HCT116 (cell line): ENCODE measurements around the gene NENF. TPM values are rescaled to one million over a fixed set of nuclear protein-coding genes. Genes with fewer than 3 reads are reported as not detected.

Experiments
- ATAC-seq: fragments of 200-7000 bp; cut with Tn5 transposase; 2 replicates; pipeline ENCODE4 v1.9.1; 2020; ENCODE audit warnings: mild to moderate bottlenecking, moderate library complexity
- BruUV-seq: library from RNA; stranded (reverse); fragments of 400-500 nt; replicated peaks from 2 replicates; lab custom pipeline; 2021; lab: Mats Ljungman, UMichigan
- CTCF ChIA-PET: fragments of 300-600 bp; sonication (Branson Sonifier 250); formaldehyde crosslinking; loops from one replicate; lab custom pipeline; 2021; ENCODE audit warnings: antibody characterized with exemption; lab: Charles Lee
- POLR2A ChIA-PET: fragments of 300-600, 350-600 bp; sonication (Branson Sonifier 250); formaldehyde crosslinking; loops from one replicate; lab custom pipeline; 2021; ENCODE audit warnings: antibody characterized with exemption; lab: Charles Lee
- RAD21 ChIA-PET, 2 experiments: fragments of 300-600 bp; sonication (Branson Sonifier 250); formaldehyde crosslinking; loops; one replicate each; lab custom pipeline; 2023; ENCODE audit warnings: low total read pairs in 2 of 2; ENCODE audit not compliant: uncharacterized antibody in 2 of 2, unreplicated experiment in 2 of 2, low non-redundant PET in 1 of 2; lab: Charles Lee
- DNase-seq: peaks from one replicate; pipeline ENCODE4 v3.0.0-alpha.2; 2010; ENCODE audit warnings: low read depth, low spot score
- H2AFZ ChIP-seq: fragments of 200-600 bp; shearing (Covaris generic), sonication (generic); 2 replicates; pipeline ENCODE4 v1.6.1; 2017; ENCODE audit warnings: low read depth, mixed run types, mixed read lengths, antibody characterized with exemption, low read length; ENCODE audit not compliant: poor library complexity, severe bottlenecking
- H3K27ac ChIP-seq: 2 replicates; pipeline ENCODE4 v1.5.1; 2012; ENCODE audit warnings: low read depth, low read length
- H3K27me3 ChIP-seq: fragments of 200-600 bp; sonication (generic); 2 replicates; pipeline ENCODE4 v1.6.1; 2016; ENCODE audit warnings: mixed run types, low read length, mixed read lengths; ENCODE audit not compliant: insufficient read depth
- H3K36me3 ChIP-seq, 2 experiments: fragments of 200-500 bp in 1 of 2; fragments of 200-600 bp in 1 of 2; sonication (Bioruptor generic) in 1 of 2; sonication (generic) in 1 of 2; 2 replicates each; pipeline versions ENCODE4 v1.5.1 to v1.6.1; 2014 to 2016; ENCODE audit warnings: low read length in 2 of 2, inconsistent platforms in 1 of 2, mixed read lengths in 1 of 2, mixed run types in 1 of 2; ENCODE audit not compliant: insufficient read depth in 2 of 2, control insufficient read depth in 1 of 2
- H3K4me1 ChIP-seq, 2 experiments: fragments of 200-600 bp in 1 of 2; sonication (generic) in 1 of 2; 2 replicates each; pipeline versions ENCODE4 v1.5.1 to v1.6.1; 2012 to 2017; ENCODE audit warnings: low read length in 2 of 2, inconsistent platforms in 1 of 2, mild to moderate bottlenecking in 1 of 2, mixed read lengths in 1 of 2, mixed run types in 1 of 2, moderate library complexity in 1 of 2; ENCODE audit not compliant: insufficient read depth in 2 of 2, control insufficient read depth in 1 of 2
- H3K4me2 ChIP-seq: fragments of 200-600 bp; sonication (generic); 2 replicates; pipeline ENCODE4 v1.6.1; 2017; ENCODE audit warnings: mixed run types, low read length, mixed read lengths
- H3K4me3 ChIP-seq, 2 experiments: fragments of 200-600 bp in 1 of 2; sonication (generic) in 1 of 2; replicated peaks in 1 of 2; 2 replicates each; pipeline ENCODE4 v1.5.1; 2011 to 2016; ENCODE audit warnings: low read length in 2 of 2, control low read depth in 1 of 2, low read depth in 1 of 2, mild to moderate bottlenecking in 1 of 2, mixed read lengths in 1 of 2, mixed run types in 1 of 2
- H3K79me2 ChIP-seq: fragments of 200-600 bp; sonication (generic); 2 replicates; pipeline ENCODE4 v1.6.1; 2017; ENCODE audit warnings: mild to moderate bottlenecking, mixed run types, low read length, moderate library complexity, mixed read lengths; ENCODE audit not compliant: insufficient read depth
- H3K9ac ChIP-seq: fragments of 200-600 bp; sonication (generic); 2 replicates; pipeline ENCODE4 v1.6.1; 2016; ENCODE audit warnings: low read length, mixed read lengths
- H3K9me2 ChIP-seq: fragments of 200-600 bp; sonication (generic), shearing (Covaris generic); 2 replicates; pipeline ENCODE4 v1.6.1; 2017; ENCODE audit warnings: mixed run types, mild to moderate bottlenecking, moderate library complexity; ENCODE audit not compliant: insufficient read depth
- H3K9me3 ChIP-seq, 2 experiments: fragments of 200-500 bp in 1 of 2; fragments of 200-600 bp in 1 of 2; sonication (Bioruptor generic) in 1 of 2; sonication (generic) in 1 of 2; 2 replicates each; pipeline ENCODE4 v1.6.1; 2014 to 2017; ENCODE audit warnings: low read length in 2 of 2, mixed read lengths in 2 of 2, inconsistent platforms in 1 of 2, low read depth in 1 of 2, mild to moderate bottlenecking in 1 of 2, mixed run types in 1 of 2, moderate library complexity in 1 of 2; ENCODE audit not compliant: control insufficient read depth in 1 of 2, insufficient read depth in 1 of 2
- H4K20me1 ChIP-seq: fragments of 200-600 bp; sonication (generic), shearing (Covaris generic); 2 replicates; pipeline ENCODE4 v1.6.1; 2017; ENCODE audit warnings: mixed run types, mild to moderate bottlenecking, moderate library complexity; ENCODE audit not compliant: insufficient read depth
- CBX3 ChIP-seq: IDR thresholded peaks from 2 replicates; pipeline ENCODE4 v1.6.1; 2012; ENCODE audit warnings: low read depth
- CEBPB ChIP-seq: IDR thresholded peaks from 2 replicates; pipeline ENCODE4 v1.6.1; 2012; ENCODE audit warnings: low read depth
- ELF1 ChIP-seq: IDR thresholded peaks from 2 replicates; pipeline ENCODE4 v1.6.1; 2012; ENCODE audit warnings: low read depth, borderline replicate concordance
- EZH2 ChIP-seq: fragments of 200-600 bp; sonication (generic); IDR thresholded peaks from 2 replicates; pipeline ENCODE4 v1.6.1; 2017; ENCODE audit warnings: antibody characterized with exemption, mixed run types
- FOSL1 ChIP-seq: IDR thresholded peaks from 2 replicates; pipeline ENCODE4 v1.6.1; 2012; ENCODE audit warnings: low read depth
- MAX ChIP-seq: IDR thresholded peaks from 2 replicates; pipeline ENCODE4 v1.6.1; 2012
- POLR2AphosphoS5 ChIP-seq: IDR thresholded peaks from 2 replicates; pipeline ENCODE4 v1.6.1; 2011; ENCODE audit warnings: mild to moderate bottlenecking, low read depth, low read length, moderate library complexity
- SRF ChIP-seq: IDR thresholded peaks from 2 replicates; pipeline ENCODE4 v1.6.1; 2012; ENCODE audit warnings: low read depth
- ZBTB33 ChIP-seq: IDR thresholded peaks from 2 replicates; pipeline ENCODE4 v1.6.1; 2011; ENCODE audit warnings: mild to moderate bottlenecking, low read length, moderate library complexity; ENCODE audit not compliant: insufficient replicate concordance; ENCODE audit errors: extremely low read depth
- ZNF274 ChIP-seq: fragments of 200-500 bp; sonication (Bioruptor generic); IDR thresholded peaks from 2 replicates; pipeline ENCODE4 v1.6.1; 2014; ENCODE audit warnings: mild to moderate bottlenecking, low read depth, low read length, inconsistent platforms
- intact Hi-C: fragments of 100-400 bp; cut with micrococcal nuclease; formaldehyde crosslinking; loops from 2 replicates; pipeline ENCODE4 v1.10.0; 2022
- total RNA-seq: library from RNA; stranded (reverse); gene quantifications from one replicate; pipeline ENCODE4 v1.2.1, GENCODE V29; 2021; ENCODE audit not compliant: unreplicated experiment

NENF gene
- total RNA-seq, 1 experiment from 2014 or later = 78.4 TPM

- POLR2A ChIA-PET = no interaction called here
- H3K36me3 ChIP-seq = 0 out of 4 replicates have a peak, but pooled peaks cover 0 to 8% of the 10 kb centered on the region in 2 experiments
- H4K20me1 ChIP-seq = no peaks in the 10 kb centered on the region
- H2AFZ ChIP-seq = no peak overlapping the region
- no peaks in the 10 kb centered on the region for H3K9me2 ChIP-seq
- peaks cover 28% of the 10 kb centered on the region for H3K79me2 ChIP-seq
- H3K4me2 ChIP-seq = no peak overlapping the region
- no peak for TF ChIP-seq ZNF274
- TF ChIP-seq CEBPB = no peak
- no peak for TF ChIP-seq FOSL1
- no peak for TF ChIP-seq CBX3
- no peak for TF ChIP-seq ZBTB33
- TF ChIP-seq SRF = no peak
- RAD21 ChIA-PET = no interaction called here
- no peak for ATAC-seq
- CTCF ChIA-PET = interaction anchor here (3.1 kb wide), 1 partner anchor 15 kb away, joined by 18 read pairs; no protein-coding TSS in a partner anchor
- BruUV-seq = no TSS peak
- DNase-seq = no peak
- H3K9me3 ChIP-seq = no peaks in the 10 kb centered on the region
- no peak overlapping the region for H3K4me3 ChIP-seq
- H3K27me3 ChIP-seq = no peaks in the 10 kb centered on the region
- peaks cover 14 to 25% of the 10 kb centered on the region in 2 experiments; a peak in 3 of 4 replicates for H3K4me1 ChIP-seq
- no peak overlapping the region for H3K9ac ChIP-seq
- H3K27ac ChIP-seq = no peak overlapping the region
- intact Hi-C loops = no loop called here
These were observed 7.7 kb downstream of the NENF start for GRCh38 chr1:212440419-212440818.

- ATAC-seq (no peak), DNase-seq (no peak)
- Histone ChIP-seq H3K27ac (no peak overlapping the region), H3K36me3 (peaks cover 0 to 11% of the 10 kb centered on the region in 2 experiments; a peak in 1 of 4 replicates), H3K9ac (no peak overlapping the region), H3K4me1 (peaks cover 9 to 21% of the 10 kb centered on the region in 2 experiments; a peak in 3 of 4 replicates), H4K20me1 (no peaks in the 10 kb centered on the region), H3K9me3 (no peaks in the 10 kb centered on the region), H3K27me3 (no peaks in the 10 kb centered on the region), H2AFZ (no peak overlapping the region), H3K9me2 (no peaks in the 10 kb centered on the region), H3K79me2 (peaks cover 16% of the 10 kb centered on the region), H3K4me3 (no peak overlapping the region), H3K4me2 (no peak overlapping the region)
- ChIA-PET RAD21 (no interaction called here), CTCF (no interaction called here), POLR2A (no interaction called here)
- no TSS peak for BruUV-seq
- intact Hi-C loops = no loop called here
- TF ChIP-seq ZNF274 (no peak), POLR2AphosphoS5 (no peak), EZH2 (no peak), ELF1 (no peak), MAX (no peak)
These were observed 9.7 kb downstream of the NENF start for GRCh38 chr1:212442408-212442807.
